ENCODE measurements around the gene VIL1.

VIL1 gene

DNA sequence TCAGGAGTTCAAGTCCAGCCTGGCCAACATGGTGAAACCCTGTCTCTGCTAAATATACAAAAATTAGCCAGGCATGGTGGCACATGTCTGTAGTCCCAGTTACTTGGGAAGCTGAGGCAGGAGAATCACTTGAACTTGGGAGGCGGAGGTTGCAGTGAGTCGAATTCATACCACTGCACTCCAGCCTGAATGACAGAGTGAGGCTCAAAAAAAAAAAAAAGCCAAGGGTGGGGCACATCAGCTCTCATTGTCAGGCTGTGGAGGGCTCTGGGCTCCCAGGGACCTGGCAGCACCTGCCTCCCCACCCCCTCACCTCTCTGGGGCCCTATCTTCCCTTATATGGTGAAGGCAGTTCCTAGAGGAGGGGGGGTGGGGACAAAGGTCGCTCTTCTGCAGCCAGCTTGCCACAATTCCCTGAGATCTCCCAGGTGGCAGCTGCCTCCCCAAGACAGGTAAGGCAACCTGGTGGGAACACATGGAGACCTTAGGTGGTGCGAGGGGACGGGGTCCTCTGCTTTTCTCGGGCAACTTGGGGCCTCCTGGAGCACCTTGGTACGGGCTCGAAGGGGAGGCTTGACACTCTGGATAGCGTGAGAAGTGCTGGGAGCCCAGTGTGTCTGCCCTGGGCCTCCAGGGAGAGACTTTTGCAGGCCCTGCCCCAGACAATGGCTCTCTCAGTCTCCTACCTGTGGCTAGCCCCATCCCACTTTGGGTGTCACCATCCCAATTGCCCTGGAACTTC, at the start of gene VIL1:
Gene VIL1 (plus strand): TSS at position 407 of the 742 bp plus-strand sequence. CDS start 4,656 bp downstream, outside the sequence.
- no peak for DNase-seq

DNA sequence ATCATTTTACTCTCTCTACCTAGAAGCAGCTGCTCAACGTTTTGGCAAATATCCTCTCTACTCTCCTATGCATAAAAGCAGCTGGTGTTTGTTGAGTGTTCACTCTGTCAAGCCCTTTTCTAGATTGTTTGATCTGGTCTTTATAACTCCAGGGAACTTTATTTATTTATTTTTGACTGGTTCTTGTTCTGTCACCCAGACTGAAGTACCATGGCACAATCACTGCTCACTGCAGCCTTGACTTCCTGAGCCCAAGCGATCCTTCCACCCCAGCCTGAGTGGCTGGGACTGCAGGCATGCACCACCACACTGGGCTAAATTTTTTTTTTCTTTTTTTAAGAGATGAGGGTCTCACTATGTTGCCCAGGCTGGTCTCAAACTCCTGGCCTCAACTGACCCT, 49.6 kb upstream of the VIL1 start:
- DNase-seq = no peak

DNA sequence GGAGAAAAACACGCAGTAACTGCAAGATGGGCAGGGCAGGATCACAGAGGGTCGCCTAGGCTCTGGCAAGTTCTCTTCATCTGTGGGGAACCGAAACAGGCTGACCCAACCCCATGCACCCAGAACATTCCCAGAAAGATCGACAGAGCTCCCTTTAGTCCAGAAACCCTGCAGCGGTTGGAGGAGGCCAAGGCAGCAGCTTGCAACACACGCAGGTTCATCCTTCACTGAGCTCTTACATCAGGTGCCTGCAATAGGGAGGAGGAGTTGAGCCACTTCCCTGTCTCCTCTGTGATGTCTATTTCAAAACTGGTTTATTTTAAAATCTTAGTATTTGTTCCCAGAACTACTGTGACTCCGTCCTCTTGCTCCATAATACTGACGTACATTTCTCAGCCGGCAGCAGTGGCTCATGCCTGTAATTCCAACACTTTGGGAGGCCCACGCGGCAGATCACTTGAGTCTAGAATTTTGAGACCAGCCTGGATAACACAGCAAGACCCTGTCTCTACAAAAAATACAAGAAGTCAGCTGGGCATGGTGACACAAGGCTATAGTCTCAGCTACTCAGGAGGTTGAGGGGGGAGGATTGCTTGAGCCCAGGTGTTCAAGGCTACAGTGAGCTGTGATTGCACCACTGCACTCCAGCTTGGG, 48.4 kb upstream of the VIL1 start:
- DNase-seq = no peak

DNA sequence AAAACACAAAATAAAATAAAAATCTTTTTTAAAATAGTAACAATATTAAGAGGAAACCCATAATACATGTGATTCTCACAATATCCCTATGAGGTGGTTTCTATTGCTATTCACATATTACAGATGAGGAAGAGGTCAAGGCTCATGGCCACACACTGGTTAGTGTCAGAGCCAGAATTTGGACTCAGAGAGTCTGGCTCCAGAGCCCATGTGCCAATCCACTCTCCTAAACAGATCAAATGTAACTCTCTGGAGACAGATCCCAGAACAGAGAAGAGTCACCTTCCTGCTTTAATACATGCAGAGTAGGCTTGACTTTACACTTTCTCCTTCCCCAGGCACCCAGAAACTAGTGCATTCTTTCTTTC, 47.0 kb upstream of the VIL1 start:
- DNase-seq = no peak

DNA sequence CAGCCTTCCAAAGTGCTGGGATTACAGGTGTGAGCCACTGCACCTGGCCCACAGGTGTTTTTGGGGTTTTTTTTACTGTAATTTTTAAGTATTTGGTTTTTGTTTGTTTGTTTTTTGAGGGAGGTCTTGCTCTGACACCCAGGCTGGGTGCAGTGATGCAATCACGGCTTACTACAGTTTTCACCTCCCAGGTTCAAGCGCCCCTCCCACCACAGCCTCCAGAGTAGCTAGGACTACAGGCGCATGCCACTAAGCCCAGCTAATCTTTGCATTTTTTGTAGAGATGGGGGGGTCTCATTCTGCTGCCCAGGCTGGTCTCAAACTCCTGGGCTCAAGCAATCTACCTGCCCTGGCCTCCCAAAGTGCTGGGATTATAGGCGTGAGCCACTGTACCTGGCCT, 44.1 kb upstream of the VIL1 start:
- DNase-seq = no peak

DNA sequence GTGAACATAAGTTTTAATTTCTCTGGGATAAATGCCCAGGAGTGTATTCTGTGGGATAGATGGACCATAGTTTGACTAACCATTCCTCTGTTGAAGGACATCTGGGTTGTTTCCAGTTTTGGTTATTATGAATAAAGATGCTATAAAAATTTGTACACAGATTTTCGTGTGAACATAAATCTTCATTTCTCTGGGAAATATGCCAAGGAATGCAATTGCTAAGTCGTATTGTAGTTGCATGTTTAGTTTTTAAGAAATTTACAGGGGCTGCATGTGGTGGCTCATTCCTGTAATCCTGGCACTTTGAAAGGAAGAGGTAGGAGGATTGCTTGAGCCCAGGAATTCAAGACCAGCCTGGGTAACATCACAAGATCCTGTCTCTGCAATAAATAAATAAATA, 43.7 kb upstream of the VIL1 start:
- no peak for DNase-seq

DNA sequence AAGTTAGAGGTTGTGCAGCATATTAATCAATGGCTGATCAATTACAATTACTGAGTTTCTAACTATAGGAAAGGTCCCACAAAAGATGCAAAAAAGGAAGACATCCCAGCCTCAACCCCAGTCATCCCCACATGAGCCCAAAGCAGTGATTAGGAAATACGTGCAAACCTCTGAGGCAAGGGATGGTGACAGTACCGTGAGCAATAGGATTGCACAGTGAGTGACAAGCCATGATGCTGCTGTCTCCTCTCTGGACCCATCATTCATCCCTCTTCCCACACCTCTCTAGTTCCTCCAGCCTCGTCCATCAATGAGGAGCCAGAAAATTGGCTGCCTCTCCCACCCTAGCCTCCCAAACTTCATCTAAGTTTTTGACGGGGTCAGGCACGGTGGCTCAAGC, 40.9 kb upstream of the VIL1 start:
- no peak for DNase-seq

DNA sequence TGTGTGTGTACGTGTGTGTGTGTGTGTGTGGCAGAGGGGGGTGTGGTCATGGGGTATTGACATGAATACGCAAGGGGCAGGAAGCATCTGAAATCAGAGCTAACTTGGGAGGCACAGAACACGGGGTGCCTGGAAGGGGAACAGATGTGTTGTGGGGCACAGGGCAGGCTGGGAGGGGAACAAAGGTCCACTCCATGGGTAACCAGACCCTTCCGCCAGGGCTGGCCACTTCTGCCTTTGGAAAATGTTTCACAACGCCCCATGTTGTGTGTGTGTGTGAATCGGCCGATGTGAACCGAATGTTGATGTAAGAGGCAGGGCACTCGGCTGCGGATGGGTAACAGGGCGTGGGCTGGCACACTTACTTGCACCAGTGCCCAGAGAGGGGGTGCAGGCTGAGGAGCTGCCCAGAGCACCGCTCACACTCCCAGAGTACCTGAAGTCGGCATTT, 37.0 kb upstream of the VIL1 start, which contains the start of gene SLC11A1:
Gene SLC11A1 (plus strand): TSS at position 358 of the 451 bp plus-strand sequence. CDS start 96 bp downstream, outside the sequence.
- DNase-seq = no peak

DNA sequence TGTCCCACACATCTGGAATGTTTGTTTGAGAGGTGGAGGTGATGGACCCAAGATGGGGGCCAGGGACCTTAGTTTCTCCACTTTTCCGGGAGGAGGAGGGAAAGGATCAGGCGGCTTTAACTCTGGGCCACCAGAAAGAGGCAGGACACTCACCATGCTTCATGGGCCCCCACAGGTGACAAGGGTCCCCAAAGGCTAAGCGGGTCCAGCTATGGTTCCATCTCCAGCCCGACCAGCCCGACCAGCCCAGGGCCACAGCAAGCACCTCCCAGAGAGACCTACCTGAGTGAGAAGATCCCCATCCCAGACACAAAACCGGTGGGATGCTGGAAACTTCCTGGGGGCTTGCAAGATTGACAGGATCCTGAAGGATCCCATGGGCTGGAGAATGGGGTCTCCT, 36.1 kb upstream of the VIL1 start:
- no peak for DNase-seq

DNA sequence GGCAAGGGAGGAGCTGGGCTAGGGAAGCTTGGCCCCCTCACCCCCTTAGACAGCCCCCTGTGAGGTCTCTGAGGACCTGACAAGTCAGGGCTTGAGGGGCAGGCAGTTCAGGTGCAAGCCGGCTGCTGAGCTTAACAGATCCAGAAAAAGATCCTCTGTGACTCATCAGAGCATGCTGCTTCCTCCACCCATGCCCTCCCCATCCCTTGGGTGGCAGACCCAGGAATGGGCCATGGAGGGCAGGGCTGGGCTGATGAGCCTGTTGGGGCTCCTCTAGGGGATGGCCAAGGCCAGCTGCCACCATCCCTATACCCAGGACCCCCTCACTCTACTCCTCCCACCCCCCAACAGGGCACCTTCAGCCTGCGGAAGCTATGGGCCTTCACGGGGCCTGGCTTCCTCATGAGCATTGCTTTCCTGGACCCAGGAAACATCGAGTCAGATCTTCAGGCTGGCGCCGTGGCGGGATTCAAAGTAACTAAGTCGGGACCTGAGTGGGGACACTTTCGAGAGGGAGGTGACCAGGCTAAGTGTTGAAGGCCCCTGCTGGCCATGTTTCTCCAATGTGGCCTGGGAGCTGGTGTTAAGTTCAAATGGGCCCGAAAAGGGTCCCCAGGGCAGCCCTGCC, 34.9 kb upstream of the VIL1 start:
- no peak for DNase-seq

DNA sequence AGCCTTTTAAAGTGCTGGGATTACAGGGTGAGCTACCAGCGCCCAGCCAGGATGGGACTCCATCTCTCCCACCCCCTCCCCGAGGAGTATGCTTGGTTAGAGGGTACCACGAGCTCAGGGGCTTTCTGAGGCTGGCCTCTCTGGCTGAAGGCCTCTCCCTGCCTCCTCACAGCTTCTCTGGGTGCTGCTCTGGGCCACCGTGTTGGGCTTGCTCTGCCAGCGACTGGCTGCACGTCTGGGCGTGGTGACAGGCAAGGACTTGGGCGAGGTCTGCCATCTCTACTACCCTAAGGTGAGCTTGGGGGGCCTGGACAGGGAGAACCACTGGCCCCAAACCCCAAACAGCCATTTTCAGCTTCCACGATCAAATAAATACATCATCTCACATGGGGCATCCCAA, 33.9 kb upstream of the VIL1 start:
- DNase-seq = no peak

DNA sequence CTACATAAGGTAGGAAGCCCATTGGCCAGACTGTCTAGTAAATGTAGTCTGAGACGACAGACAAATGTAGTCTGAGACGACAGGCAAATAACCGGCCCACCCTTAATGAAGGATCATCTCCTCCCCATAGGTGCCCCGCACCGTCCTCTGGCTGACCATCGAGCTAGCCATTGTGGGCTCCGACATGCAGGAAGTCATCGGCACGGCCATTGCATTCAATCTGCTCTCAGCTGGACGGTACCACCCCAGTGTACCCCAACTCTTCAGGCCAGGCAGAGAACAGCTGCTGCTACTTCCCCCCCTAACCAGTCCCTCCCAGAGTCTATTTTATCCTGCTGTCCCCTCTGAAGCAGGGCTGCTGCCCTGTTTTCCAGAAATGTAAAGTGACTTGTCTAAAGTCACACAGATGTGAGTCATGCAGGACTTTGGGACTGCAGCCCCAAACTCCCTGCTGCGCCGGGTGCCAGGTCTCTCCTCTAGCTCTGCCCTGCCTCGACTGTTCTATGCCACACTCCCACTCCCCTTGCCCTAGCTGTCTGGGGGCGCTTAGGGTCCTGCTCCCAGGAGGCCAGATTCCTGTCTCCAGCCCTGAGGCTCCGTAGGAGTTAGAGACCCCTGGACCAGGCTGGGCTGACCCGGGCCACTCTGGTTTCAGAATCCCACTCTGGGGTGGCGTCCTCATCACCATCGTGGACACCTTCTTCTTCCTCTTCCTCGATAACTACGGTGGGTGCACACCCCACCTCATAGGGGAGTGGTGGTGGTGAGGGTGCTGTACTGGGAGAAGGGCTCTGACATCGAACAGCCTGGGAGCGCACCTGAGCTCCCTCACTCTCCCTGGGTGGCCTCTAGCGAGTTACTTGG, 32.2 kb upstream of the VIL1 start:
- DNase-seq = no peak

DNA sequence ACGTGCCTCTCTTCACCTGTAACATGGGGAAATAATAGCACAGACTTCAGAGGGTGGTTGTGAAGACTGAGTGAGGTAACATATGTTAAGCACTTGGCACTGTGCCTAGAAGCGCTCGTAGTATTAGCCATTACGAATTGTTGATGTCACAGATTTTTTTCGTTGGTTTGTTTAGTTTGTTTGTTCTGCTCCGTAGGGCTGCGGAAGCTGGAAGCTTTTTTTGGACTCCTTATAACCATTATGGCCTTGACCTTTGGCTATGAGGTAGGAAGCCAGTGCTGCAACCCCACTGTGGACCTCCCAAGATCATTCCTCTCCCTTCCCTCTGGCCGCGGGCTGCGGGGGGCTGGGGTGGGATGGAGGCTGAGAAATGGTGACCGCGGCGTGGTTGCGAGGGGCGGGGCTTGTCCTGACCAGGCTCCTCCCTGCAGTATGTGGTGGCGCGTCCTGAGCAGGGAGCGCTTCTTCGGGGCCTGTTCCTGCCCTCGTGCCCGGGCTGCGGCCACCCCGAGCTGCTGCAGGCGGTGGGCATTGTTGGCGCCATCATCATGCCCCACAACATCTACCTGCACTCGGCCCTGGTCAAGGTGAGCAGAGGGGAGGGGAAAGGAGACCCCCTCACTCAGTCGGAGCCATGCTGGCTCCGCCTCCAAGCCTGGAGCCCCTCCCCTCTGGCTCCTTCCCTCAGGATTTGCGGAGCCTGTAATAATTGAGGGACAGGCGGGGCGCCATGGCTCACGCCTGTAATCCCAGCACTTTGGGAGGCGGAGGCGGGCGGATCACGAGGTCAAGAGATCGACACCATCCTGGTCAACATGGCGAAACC, 31.3 kb upstream of the VIL1 start:
- no peak for DNase-seq

DNA sequence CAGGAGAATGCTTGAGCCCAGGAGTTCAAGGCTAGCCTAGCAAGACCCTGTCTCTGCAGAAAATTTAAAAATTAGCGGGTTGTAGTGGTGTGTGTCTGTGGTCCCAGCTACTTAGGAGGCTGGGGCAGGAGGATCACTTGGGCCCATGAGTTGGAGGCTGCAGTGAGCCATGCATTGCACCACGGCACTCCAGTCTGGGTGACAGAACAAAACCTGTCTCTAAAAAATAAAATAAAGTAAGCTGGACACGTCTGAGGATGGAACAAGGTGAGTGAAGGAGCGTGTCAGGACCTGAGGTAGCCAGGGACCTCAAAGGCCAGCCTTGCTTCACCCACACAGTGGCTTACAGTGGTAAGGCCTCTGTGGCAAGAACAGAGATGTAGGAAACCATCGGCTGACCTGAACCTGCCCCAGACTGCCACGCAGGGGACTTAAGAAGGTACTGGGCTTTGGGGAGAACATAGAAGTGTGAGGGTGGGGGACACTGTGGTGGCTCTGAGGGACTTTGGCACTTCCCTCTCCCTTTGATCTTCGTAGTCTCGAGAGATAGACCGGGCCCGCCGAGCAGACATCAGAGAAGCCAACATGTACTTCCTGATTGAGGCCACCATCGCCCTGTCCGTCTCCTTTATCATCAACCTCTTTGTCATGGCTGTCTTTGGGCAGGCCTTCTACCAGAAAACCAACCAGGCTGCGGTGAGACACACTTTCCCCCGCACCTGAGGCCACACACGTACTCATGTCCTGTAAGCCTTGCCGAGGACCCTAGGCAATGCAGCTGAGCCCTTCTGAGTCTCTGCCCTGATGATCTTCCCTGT, 29.4 kb upstream of the VIL1 start:
- DNase-seq = no peak

DNA sequence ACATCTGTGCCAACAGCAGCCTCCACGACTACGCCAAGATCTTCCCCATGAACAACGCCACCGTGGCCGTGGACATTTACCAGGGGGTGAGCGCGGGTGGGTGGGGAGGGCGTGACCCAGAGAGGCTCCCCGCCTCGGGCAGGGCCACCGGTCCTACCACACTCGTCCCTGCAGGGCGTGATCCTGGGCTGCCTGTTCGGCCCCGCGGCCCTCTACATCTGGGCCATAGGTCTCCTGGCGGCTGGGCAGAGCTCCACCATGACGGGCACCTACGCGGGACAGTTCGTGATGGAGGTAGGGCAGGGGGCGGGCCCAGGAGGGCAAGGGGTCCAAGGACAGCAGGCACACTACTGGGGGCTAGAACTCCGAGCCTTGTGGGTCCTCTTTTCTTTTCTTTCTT, 27.7 kb upstream of the VIL1 start:
- no peak for DNase-seq

DNA sequence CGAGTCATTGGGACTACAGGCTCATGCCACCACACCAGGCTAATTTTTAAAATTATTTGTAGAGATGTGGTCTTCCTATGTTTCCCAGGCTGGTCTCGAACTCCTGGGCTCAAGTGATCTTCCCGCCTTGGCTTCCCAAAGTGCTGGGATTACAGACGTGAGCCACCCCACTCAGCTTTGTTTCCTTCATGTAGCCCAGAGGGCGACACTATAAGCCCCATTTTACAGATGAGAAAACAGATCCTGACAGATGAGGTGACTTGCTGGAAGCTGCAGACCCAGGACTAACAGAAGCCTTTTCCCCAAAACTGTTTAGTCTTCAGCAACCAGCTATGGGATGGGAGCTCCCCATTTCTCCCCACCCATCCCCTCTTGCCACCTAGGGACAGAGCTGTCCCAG, 26.5 kb upstream of the VIL1 start:
- DNase-seq = no peak

DNA sequence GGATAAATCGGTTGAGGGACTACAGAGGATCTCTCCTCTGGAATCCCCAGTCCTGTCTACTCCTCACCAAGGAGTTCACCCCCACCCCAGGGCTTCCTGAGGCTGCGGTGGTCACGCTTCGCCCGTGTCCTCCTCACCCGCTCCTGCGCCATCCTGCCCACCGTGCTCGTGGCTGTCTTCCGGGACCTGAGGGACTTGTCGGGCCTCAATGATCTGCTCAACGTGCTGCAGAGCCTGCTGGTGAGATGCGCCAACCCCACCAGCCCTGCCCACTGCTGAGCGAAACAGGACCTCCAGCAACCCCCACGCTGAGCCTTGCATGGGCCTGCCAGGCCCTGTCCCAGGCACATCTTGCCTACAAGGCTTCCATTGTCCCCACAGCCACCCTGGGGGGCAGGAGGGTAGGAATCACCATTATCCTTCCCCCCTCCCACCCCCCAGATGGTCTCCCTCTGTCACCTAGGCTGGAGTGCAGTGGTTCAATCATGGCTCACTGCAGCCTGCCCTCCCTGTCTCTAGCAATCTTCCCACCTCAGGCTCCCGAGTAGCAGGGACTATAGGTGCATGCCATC, 25.9 kb upstream of the VIL1 start:
- no peak for DNase-seq

DNA sequence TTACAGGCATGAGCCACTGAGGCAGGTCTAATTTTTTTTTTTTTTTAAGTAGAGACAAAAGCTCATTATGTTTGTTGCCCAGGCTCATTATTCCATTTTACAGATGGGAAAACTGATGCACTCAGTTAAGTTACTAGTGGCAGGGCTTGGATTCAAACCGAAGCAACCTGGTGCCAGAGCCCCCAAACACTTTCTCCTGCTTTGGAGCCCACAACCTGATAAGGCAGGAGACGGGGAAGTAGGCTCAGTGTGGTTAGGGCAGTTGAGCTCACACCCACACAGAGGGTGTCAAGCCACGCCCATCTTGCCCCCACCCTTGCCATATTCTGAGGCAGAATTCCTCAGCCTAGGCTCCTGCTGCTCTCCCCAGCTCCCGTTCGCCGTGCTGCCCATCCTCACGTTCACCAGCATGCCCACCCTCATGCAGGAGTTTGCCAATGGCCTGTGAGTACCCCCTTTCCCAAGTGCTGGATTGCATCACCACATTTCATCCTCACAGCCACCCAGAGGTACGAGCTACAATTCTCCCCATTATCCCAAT, 25.1 kb upstream of the VIL1 start:
- no peak for DNase-seq

DNA sequence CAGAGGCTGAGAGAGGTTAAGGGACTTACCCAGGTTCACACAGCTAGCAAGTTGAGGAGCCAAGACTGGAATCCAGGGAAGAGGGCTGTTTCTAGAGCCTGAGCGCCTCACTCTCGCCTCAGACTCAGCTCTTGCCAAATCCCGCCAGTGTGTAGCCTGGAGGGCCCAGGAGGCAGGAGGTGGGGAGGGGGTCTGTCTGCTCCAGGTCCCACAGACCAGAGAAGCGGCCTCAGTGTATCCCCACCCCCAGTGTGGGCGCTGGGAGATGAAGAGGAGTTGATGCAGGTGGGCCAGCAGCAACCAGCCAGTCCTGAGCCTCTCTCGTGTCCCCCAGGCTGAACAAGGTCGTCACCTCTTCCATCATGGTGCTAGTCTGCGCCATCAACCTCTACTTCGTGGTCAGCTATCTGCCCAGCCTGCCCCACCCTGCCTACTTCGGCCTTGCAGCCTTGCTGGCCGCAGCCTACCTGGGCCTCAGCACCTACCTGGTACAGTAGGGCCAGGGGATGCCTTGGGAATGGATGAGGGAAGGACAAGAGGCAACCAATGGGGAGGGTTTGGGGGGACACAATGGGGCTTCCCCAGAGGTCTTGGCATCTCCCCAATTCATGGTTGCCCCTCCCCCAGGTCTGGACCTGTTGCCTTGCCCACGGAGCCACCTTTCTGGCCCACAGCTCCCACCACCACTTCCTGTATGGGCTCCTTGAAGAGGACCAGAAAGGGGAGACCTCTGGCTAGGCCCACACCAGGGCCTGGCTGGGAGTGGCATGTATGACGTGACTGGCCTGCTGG, 24.4 kb upstream of the VIL1 start:
- DNase-seq = no peak

DNA sequence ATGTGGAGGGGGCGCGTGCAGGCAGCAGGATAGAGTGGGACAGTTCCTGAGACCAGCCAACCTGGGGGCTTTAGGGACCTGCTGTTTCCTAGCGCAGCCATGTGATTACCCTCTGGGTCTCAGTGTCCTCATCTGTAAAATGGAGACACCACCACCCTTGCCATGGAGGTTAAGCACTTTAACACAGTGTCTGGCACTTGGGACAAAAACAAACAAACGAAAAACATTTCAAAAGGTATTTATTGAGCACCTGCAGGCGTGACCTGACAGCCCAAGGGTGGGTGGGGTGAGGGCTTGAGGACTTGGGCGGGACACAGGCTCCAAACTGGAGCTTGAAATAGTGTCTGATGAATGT, 23.9 kb upstream of the VIL1 start:
- DNase-seq = no peak

All from stimulated activated CD4-positive, alpha-beta T cell treated with anti-CD3 and anti-CD28 coated beads, Interleukin-4, amount 100 ng/mL, for 4 hours (primary cell).